H9 (cell line): ENCODE measurements around the gene TPP1. TPM values are rescaled to one million over a fixed set of nuclear protein-coding genes. Genes with fewer than 3 reads are reported as not detected.

Source experiments
- DNase-seq: peaks from one replicate; pipeline ENCODE4 v3.0.0-alpha.2; 2017
- H2AFZ ChIP-seq: one replicate; pipeline ENCODE4 v1.6.1; 2013; ENCODE audit warnings: mild to moderate bottlenecking, low read length, control low read depth, moderate library complexity
- H2AK5ac ChIP-seq: 2 replicates; pipeline ENCODE4 v1.6.1; 2013; ENCODE audit warnings: low read length, control low read depth, mixed read lengths; ENCODE audit not compliant: insufficient read length
- H2BK120ac ChIP-seq: one replicate; pipeline ENCODE4 v1.6.1; 2013; ENCODE audit warnings: low read depth, mild to moderate bottlenecking, low read length, control low read depth, inconsistent platforms; ENCODE audit not compliant: poor library complexity, severe bottlenecking
- H2BK12ac ChIP-seq: 2 replicates; pipeline ENCODE4 v1.6.1; 2013; ENCODE audit warnings: low read length, control low read depth, mixed read lengths, low read depth; ENCODE audit not compliant: insufficient read length
- H2BK15ac ChIP-seq: 2 replicates; pipeline ENCODE4 v1.6.1; 2013; ENCODE audit warnings: low read depth, low read length, control low read depth
- H2BK20ac ChIP-seq: one replicate; pipeline ENCODE4 v1.6.1; 2013; ENCODE audit warnings: low read depth, mild to moderate bottlenecking, low read length, control low read depth, inconsistent platforms; ENCODE audit not compliant: poor library complexity, severe bottlenecking
- H2BK5ac ChIP-seq: 2 replicates; pipeline ENCODE4 v1.6.1; 2013; ENCODE audit warnings: low read length, control low read depth, mixed read lengths; ENCODE audit not compliant: insufficient read length
- H3K14ac ChIP-seq: 2 replicates; pipeline ENCODE4 v1.6.1; 2013; ENCODE audit warnings: low read length, control low read depth; ENCODE audit not compliant: insufficient read depth
- H3K18ac ChIP-seq: 2 replicates; pipeline ENCODE4 v1.6.1; 2013; ENCODE audit warnings: low read depth, mild to moderate bottlenecking, mixed read lengths, low read length, control low read depth; ENCODE audit not compliant: insufficient read length
- H3K23ac ChIP-seq: 2 replicates; pipeline ENCODE4 v1.6.1; 2013; ENCODE audit warnings: low read length, control low read depth, mixed read lengths, low read depth; ENCODE audit not compliant: insufficient read length
- H3K23me2 ChIP-seq: 2 replicates; pipeline ENCODE4 v1.6.1; 2013; ENCODE audit warnings: low read depth, mild to moderate bottlenecking, mixed read lengths, low read length, control low read depth; ENCODE audit not compliant: insufficient read length, poor library complexity, severe bottlenecking
- H3K27ac ChIP-seq: 2 replicates; pipeline ENCODE4 v1.5.1; 2013; ENCODE audit warnings: low read length, control low read depth, mixed read lengths, low read depth; ENCODE audit not compliant: insufficient read length
- H3K27me3 ChIP-seq: 2 replicates; pipeline ENCODE4 v1.6.1; 2013; ENCODE audit warnings: low read length, control low read depth, inconsistent platforms; ENCODE audit not compliant: insufficient read depth
- H3K4ac ChIP-seq: 2 replicates; pipeline ENCODE4 v1.6.1; 2013; ENCODE audit warnings: low read depth, mild to moderate bottlenecking, control low read depth, inconsistent platforms, low read length, moderate library complexity
- H3K4me1 ChIP-seq: 2 replicates; pipeline ENCODE4 v1.6.1; 2013; ENCODE audit warnings: low read length, control low read depth, inconsistent platforms; ENCODE audit not compliant: insufficient read depth
- H3K4me2 ChIP-seq: 2 replicates; pipeline ENCODE4 v1.6.1; 2013; ENCODE audit warnings: low read length, control low read depth, mixed read lengths; ENCODE audit not compliant: insufficient read length, insufficient read depth
- H3K56ac ChIP-seq: 2 replicates; pipeline ENCODE4 v1.6.1; 2013; ENCODE audit warnings: low read depth, mild to moderate bottlenecking, mixed read lengths, low read length, control low read depth; ENCODE audit not compliant: insufficient read length
- H3K79me1 ChIP-seq: 2 replicates; pipeline ENCODE4 v1.6.1; 2013; ENCODE audit warnings: low read depth, mild to moderate bottlenecking, moderate library complexity, low read length, control low read depth, inconsistent platforms; ENCODE audit not compliant: insufficient read depth, poor library complexity, severe bottlenecking
- H3K79me2 ChIP-seq: 2 replicates; pipeline ENCODE4 v1.6.1; 2013; ENCODE audit warnings: low read length, control low read depth, inconsistent platforms; ENCODE audit not compliant: insufficient read depth
- H3K9ac ChIP-seq: 2 replicates; pipeline ENCODE4 v1.6.1; 2013; ENCODE audit warnings: low read length, control low read depth, mixed read lengths; ENCODE audit not compliant: insufficient read length; ENCODE audit errors: extremely low read depth
- H3K9me3 ChIP-seq: one replicate; pipeline ENCODE4 v1.6.1; 2013; ENCODE audit warnings: low read depth, low read length, inconsistent platforms; ENCODE audit not compliant: control insufficient read depth
- H3T11ph ChIP-seq: one replicate; pipeline ENCODE4 v1.6.1; 2013; ENCODE audit warnings: mild to moderate bottlenecking, low read length, control low read depth, inconsistent platforms
- H4K20me1 ChIP-seq: one replicate; pipeline ENCODE4 v1.6.1; 2013; ENCODE audit not compliant: control insufficient read depth, insufficient read length, insufficient read depth
- H4K5ac ChIP-seq: 2 replicates; pipeline ENCODE4 v1.6.1; 2013; ENCODE audit warnings: low read depth, mild to moderate bottlenecking, mixed read lengths, low read length, control low read depth; ENCODE audit not compliant: insufficient read length
- H4K8ac ChIP-seq: replicated peaks from 2 replicates; pipeline ENCODE4 v1.6.1; 2013; ENCODE audit warnings: low read length, control low read depth, mixed read lengths, low read depth; ENCODE audit not compliant: insufficient read length
- H4K91ac ChIP-seq: 2 replicates; pipeline ENCODE4 v1.6.1; 2013; ENCODE audit warnings: low read depth, mild to moderate bottlenecking, moderate library complexity, mixed read lengths, low read length, control low read depth; ENCODE audit not compliant: insufficient read length
- H3K27ac Mint-ChIP-seq, 3 experiments: 2 replicates in 2 of 3; 3 replicates in 1 of 3; pipeline ENCODE4 v1.8.0; 2020 to 2021; ENCODE audit warnings: mixed read lengths in 3 of 3, mild to moderate bottlenecking in 1 of 3, moderate library complexity in 1 of 3
- H3K27me3 Mint-ChIP-seq: 2 replicates; pipeline ENCODE4 v1.8.0; 2021; ENCODE audit warnings: low read depth, mild to moderate bottlenecking, moderate library complexity, mixed read lengths
- H3K36me3 Mint-ChIP-seq, 3 experiments: 2 replicates in 2 of 3; 3 replicates in 1 of 3; pipeline ENCODE4 v1.8.0; 2020 to 2021; ENCODE audit warnings: low read depth in 3 of 3, mixed read lengths in 3 of 3; ENCODE audit not compliant: insufficient read depth in 1 of 3
- H3K4me1 Mint-ChIP-seq, 2 experiments: 2 replicates each; pipeline ENCODE4 v1.8.0; 2020; ENCODE audit warnings: mixed read lengths in 2 of 2
- H3K4me3 Mint-ChIP-seq, 2 experiments: 2 replicates in 1 of 2; 3 replicates in 1 of 2; pipeline ENCODE4 v1.8.0; 2020 to 2021; ENCODE audit warnings: mild to moderate bottlenecking in 2 of 2, mixed read lengths in 2 of 2, moderate library complexity in 1 of 2
- H3K9me3 Mint-ChIP-seq, 2 experiments: 2 replicates in 1 of 2; 3 replicates in 1 of 2; pipeline ENCODE4 v1.8.0; 2020; ENCODE audit warnings: mild to moderate bottlenecking in 2 of 2, mixed read lengths in 2 of 2, moderate library complexity in 1 of 2
- WGBS: extraction: QIAGEN DNeasy Blood & Tissue Kit; methylation state at CpG from one replicate; pipeline ENCODE4 v1.1.7; 2013; ENCODE audit warnings: missing lambda C conversion rate, low lambda C conversion rate, mixed read lengths; ENCODE audit not compliant: insufficient read length; ENCODE audit errors: extremely low coverage; 5-methylcytosine and 5-hydroxymethylcytosine counted together
- long read RNA-seq: library from polyadenylated mRNA; unstranded; transcript quantifications from one replicate; pipeline ENCODE4 v2.0.0, GENCODE V29; 2020
- total RNA-seq: library from RNA; stranded (reverse); gene quantifications from 2 replicates; pipeline ENCODE4 v1.2.1, GENCODE V29; 2021
- TF ChIP-seq, protein P1 (sequence below): fragments of 200-600 bp; sonication (generic); conservative IDR thresholded peaks from 3 replicates; pipeline ENCODE4 v1.8.0; 2021; ENCODE audit warnings: antibody characterized with exemption, mild to moderate bottlenecking

TPP1 gene
- total RNA-seq: 37.2 and 37.5 TPM in 2 replicates
- long read RNA-seq, partial matches to known transcripts: 6 of 12 reads
- long read RNA-seq, other reads (novel, unspliced or antisense): 1 of 12 reads

GRCh38 chr11:6619004-6619745, at the start of gene TPP1:
Gene TPP1, minus strand, starts transcription at chr11:6619422. Its CDS starts 22 bp downstream, at chr11:6619400.
- Histone ChIP-seq H3K4ac (no peak within 1 kb of the TSS), H3K79me2 (no peaks in the 10 kb centered on the region), H4K20me1 (no peaks in the 10 kb centered on the region), H2BK15ac (no peak within 1 kb of the TSS), H3K4me2 (peak within 1 kb of the TSS; percentile 92), H3K27ac (no peak within 1 kb of the TSS), H3K18ac (no peak within 1 kb of the TSS), H3K23ac (no peak within 1 kb of the TSS), H3K23me2 (peaks cover 8% of the 10 kb centered on the region), H4K8ac (no peak within 1 kb of the TSS), H3T11ph (no peak within 1 kb of the TSS), H3K4me1 (no peaks in the 10 kb centered on the region), H3K9ac (peak within 1 kb of the TSS; percentile 81), H3K14ac (no peak within 1 kb of the TSS), H2BK120ac (no peak within 1 kb of the TSS), H2BK12ac (no peak within 1 kb of the TSS), H2AK5ac (no peak within 1 kb of the TSS), H2AFZ (no peak within 1 kb of the TSS), H2BK20ac (no peak within 1 kb of the TSS), H4K5ac (peak within 1 kb of the TSS; percentile 41), H3K79me1 (no peaks in the 10 kb centered on the region), H3K9me3 (no peaks in the 10 kb centered on the region), H2BK5ac (no peak within 1 kb of the TSS), H3K27me3 (no peaks in the 10 kb centered on the region), H3K56ac (no peak within 1 kb of the TSS), H4K91ac (no peak within 1 kb of the TSS)
- H3K4me3 Mint-ChIP-seq: no peak within 1 kb of the TSS
- DNase-seq: peak; percentile 94
- no peak within 1 kb of the TSS for H3K27ac Mint-ChIP-seq
- TF ChIP-seq, protein P1, sequence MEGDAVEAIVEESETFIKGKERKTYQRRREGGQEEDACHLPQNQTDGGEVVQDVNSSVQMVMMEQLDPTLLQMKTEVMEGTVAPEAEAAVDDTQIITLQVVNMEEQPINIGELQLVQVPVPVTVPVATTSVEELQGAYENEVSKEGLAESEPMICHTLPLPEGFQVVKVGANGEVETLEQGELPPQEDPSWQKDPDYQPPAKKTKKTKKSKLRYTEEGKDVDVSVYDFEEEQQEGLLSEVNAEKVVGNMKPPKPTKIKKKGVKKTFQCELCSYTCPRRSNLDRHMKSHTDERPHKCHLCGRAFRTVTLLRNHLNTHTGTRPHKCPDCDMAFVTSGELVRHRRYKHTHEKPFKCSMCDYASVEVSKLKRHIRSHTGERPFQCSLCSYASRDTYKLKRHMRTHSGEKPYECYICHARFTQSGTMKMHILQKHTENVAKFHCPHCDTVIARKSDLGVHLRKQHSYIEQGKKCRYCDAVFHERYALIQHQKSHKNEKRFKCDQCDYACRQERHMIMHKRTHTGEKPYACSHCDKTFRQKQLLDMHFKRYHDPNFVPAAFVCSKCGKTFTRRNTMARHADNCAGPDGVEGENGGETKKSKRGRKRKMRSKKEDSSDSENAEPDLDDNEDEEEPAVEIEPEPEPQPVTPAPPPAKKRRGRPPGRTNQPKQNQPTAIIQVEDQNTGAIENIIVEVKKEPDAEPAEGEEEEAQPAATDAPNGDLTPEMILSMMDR: no peak
- H3K27me3 Mint-ChIP-seq: no peaks in the 10 kb centered on the region
- peaks cover 3 to 20% (median 10%) of the 10 kb centered on the region in 3 experiments; a peak in 6 of 7 replicates for H3K36me3 Mint-ChIP-seq
- H3K4me1 Mint-ChIP-seq: no peaks in the 10 kb centered on the region; a peak in 2 of 4 replicates
- no peaks in the 10 kb centered on the region for H3K9me3 Mint-ChIP-seq
- WGBS: no CpG with 5 or more reads among the region's 16 CpGs
